NCI-H1436 treated with DMSO at 0.1 percent for 48 hours (cell line): ENCODE results near the gene ODF4.
"Not testable (repeated sequence)": the region's sequence is repeated elsewhere in the genome, so short reads cannot be mapped to it uniquely, and the experiment has no call there.

Experiments used
- DNase-seq: peaks from one replicate; lab custom pipeline; 2025; lab: John Stamatoyannopoulos, UW

ODF4 gene

GRCh38 chr17:8326511-8327302 is 12.9 kb upstream of the ODF4 start:
- no peak for DNase-seq

GRCh38 chr17:8327303-8327649 is 12.4 kb upstream of the ODF4 start:
- DNase-seq: no peak

GRCh38 chr17:8332128-8332527 is 7.5 kb upstream of the ODF4 start:
- no peak for DNase-seq

DNA sequence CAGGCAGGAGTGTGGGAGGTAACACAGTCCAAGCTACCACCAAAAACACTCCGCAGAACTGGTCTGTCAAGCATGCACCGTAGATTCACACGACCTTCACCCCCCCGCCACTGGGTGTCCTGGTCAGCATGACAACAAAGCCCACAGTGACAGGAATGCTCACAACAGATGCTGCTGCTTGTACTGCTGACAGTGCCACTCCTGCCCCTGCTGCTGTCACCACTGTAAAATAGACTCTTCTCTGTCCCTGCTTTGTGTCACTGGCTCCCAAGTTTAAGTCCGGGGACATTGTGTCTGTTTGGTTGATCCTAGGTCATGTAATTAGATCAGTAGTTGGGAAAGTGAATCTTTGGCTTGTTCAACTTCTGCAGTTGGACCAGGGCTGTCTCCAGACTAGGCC is 7.0 kb upstream of the ODF4 start:
- no peak for DNase-seq

- no peak for DNase-seq
Observed at GRCh38 chr17:8333281-8333680, 6.4 kb upstream of the ODF4 start.

- no peak for DNase-seq
Observed at GRCh38 chr17:8337802-8338752, 1.6 kb upstream of the ODF4 start.

- no peak for DNase-seq
Observed at GRCh38 chr17:8338753-8339140, 893 bp upstream of the ODF4 start.

DNA sequence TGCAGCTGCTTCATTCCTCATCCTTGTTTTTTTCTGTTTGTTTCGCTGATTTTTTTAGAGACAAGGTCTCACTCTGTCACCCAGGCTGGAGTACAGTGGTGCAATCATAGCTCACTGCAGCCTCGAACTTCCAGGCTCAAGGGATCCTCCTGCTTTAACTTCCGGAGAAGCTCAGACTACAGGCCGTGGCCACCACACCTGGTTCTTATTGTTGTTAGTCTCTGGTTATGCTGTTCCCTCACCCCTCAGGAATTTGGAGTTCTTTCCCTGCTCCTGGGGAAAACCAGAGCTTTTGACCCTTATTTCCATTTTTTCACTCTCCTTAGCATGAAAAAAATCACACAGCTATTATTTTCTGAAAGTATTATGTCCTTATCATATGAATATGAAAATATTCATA is 1.8 kb downstream of the ODF4 start:
- no peak for DNase-seq

DNA sequence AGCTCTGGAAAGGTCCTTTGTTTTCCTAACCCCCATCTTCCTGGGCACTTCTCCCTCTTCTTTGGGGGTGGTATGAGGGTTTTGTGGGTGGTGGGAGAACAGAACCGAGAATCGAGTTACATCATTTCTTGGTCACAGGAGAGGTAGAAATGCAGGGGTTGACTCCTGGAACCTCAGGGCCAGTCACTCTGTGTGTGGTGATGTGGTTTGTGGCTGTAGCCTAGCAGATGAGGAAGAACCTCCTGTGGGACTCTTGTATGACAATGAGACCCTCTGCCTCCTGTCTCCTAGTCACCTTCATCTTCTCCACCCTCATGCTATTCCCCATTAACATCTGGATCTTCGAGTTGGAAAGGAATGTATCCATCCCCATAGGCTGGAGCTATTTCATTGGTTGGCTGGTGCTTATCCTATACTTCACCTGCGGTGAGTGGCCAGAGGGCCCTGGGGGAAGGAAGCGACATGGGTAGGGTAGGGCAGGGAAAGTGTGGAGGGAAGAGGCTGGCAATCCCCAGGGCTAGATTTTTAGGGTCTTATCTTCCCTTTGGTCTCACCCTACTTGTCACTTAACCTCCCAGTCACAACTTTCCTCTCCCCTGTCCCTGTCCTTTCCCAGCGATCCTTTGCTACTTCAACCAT is 5.5 kb downstream of the ODF4 start:
- DNase-seq: no peak

- DNase-seq: no peak
Observed at GRCh38 chr17:8345951-8346665, 6.5 kb downstream of the ODF4 start.

DNA sequence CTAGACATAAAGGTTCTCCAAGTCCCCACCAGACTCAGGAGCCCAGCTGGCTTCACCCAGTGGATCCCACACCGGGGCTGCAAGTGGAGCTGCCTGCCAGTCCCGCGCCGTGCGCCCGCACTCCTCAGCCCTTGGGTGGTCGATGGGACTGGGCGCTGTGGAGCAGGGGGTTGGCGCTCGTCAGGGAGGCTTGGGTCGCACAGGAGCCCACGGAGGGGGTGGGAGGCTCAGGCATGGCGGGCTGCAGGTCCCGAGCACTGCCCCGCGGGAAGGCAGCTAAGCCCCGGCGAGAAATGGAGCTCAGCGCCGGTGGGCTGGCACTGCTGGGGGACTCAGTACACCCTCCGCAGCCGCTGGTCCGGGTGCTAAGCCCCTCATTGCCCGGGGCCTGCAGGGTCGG is 7.4 kb downstream of the ODF4 start:
- DNase-seq: not testable (repeated sequence)

- no peak for DNase-seq
Observed at GRCh38 chr17:8350339-8350738, 10.7 kb downstream of the ODF4 start.

DNA sequence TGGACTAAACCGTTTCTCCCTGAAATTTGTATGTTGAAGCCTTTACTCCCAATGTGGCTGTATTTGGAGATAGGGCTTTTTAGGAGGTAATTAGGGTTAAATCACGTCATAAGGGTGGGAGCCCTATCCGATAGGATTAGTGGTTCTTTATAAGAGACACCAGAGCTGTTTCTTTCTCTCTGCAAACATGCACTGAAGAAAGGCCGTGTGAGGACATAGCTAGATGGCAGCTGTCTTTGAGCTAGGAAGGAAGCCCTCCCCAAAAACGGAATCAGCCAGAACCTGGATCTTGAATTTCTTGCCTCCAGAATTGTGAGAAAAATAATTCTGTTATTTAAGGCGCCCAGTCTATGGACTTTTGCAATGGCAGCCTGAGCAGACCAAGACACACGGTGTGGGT is 14.1 kb downstream of the ODF4 start:
- no peak for DNase-seq

- DNase-seq: no peak
Observed at GRCh38 chr17:8354236-8354635, 14.6 kb downstream of the ODF4 start.

DNA sequence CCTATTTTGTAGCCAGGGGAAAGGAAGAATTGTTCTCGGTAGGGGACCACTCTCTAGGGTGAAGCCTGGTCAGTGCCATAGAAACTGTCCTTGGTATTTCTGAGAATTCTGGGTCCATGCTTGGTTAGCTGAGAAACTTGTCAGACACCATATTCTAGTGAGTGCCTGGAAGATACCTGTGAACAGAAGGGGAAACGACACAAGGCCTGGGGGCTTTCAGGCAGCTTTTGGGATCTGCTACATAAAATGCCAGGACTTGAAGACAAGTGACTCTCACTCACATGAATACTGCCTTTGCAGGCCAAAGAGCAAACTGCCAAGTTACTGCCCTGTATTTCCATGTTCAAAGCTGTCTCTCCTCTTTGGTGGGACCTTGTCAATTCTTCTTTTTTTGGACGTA is 18.3 kb downstream of the ODF4 start:
- no peak for DNase-seq

GRCh38 chr17:8359769-8360168 is 20.1 kb downstream of the ODF4 start:
- no peak for DNase-seq

DNA sequence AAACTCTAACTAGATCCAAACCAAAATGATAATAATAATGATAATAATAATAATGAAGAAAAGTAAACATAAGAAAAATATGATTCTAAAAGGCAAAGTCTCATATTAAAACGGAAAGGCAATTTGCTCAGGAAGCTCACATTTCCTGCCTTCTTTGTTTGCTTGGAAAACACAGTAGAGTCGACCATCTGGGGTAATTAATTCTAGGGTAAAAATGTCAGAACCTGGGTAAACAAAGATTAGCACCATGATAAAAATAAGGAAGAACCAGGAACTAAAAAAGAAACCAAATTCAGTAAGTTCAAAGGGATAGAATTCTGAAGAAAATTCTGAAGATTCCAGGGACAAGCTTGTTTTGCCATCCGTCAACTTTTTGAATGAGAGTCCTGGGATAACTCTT is 20.6 kb downstream of the ODF4 start:
- no peak for DNase-seq

DNA sequence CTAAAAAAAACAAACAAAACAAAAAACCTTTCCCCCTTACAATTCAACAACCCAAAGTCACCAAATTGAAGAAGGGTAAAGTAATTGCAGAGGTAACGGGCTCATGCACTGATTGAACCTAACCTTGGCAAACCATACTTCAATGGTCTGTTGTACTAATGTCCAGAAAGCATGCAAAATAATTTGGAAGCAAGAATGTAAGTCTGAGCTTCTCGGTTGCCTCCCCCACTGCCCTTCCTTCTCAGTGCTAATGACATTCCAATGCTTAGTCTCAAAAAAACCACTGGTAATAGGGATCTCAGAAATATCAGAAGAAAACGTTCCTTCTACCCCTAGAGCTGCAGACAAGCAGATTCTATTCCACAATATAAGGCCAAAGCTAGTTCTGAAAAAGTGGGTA is 21.1 kb downstream of the ODF4 start:
- DNase-seq: no peak

GRCh38 chr17:8362651-8363332 is 23.2 kb downstream of the ODF4 start:
- DNase-seq: no peak

DNA sequence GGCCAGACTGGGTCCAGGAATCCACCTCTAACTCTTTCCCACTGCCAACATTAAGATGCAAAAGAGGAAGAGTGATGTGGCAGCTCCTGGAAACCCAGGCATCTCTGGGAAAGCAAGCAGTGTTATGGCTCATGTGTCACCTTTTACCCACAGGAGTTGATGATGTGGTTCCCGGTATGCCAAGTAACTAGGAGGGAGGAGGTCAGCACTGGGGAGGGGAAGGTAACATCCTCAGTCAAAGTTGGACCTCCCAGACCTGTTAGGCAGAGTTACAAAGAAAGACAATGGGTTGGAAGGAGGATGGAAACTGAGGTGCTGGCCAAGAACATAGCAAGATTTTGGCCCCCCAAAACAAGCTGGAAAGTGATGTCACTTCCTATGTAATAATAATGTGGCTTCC is 25.5 kb downstream of the ODF4 start:
- no peak for DNase-seq

GRCh38 chr17:8366231-8366630 is 26.6 kb downstream of the ODF4 start:
- no peak for DNase-seq

DNA sequence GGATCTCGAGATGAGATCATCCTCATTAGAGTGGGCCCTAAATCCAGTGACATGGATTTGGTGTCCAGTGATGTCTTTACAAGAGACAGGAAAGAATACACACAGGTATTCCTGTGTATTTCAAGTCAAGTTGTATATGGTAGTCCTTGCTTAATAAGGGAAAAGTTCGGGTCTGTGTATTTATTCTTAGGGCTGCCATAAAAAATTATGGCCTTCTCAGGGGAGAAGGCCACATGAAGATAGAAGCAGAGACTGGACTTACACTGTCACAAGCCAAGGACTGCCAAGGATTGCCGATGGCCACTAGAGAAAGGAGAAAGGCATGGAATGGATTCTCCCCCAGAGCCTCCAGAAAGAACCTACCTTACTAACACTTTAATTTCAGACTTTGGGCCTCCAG is 28.6 kb downstream of the ODF4 start:
- no peak for DNase-seq
